SKM-1 treated with dmso at 0.1 percent for 144 hours (cell line): ENCODE data around the gene PADI1.

Source experiments
- DNase-seq: peaks from one replicate; lab custom pipeline; 2025; ENCODE audit not compliant: unreplicated experiment; lab: John Stamatoyannopoulos, UW

The PADI1 gene

GRCh38 chr1:17295292-17295691 lies 90.4 kb downstream of the PADI1 start:
- DNase-seq, result no peak
